HG02759 (cell line): ENCODE data around the gene WFDC1.

Experiments used
- ATAC-seq: cut with Tn5 transposase; IDR thresholded peaks from one replicate; pipeline ENCODE4 v1.9.1; 2021; ENCODE audit warnings: mild to moderate bottlenecking, moderate library complexity; ENCODE audit not compliant: unreplicated experiment

WFDC1 gene

GRCh38 chr16:84371553-84371865 is 76.8 kb downstream of the WFDC1 start:
- ATAC-seq, result no peak

GRCh38 chr16:84373907-84374489 is 79.3 kb downstream of the WFDC1 start:
- ATAC-seq, result no peak

GRCh38 chr16:84378099-84378498 is 83.4 kb downstream of the WFDC1 start:
- no peak for ATAC-seq

- no peak for ATAC-seq
These were observed 83.9 kb downstream of the WFDC1 start for GRCh38 chr16:84378567-84378966.

- no peak for ATAC-seq
These were observed 84.5 kb downstream of the WFDC1 start for GRCh38 chr16:84379008-84379708.
